H1 (cell line): ENCODE results near the gene RXFP1. TPM values are rescaled to one million over a fixed set of nuclear protein-coding genes. Genes with fewer than 3 reads are reported as not detected.

Experiments
- CTCF ChIA-PET: fragments of 300-600 bp; sonication (Branson Sonifier 250); formaldehyde crosslinking; loops from one replicate; lab custom pipeline; 2021; ENCODE audit not compliant: partially characterized antibody; lab: Charles Lee
- POLR2A ChIA-PET: fragments of 300-600 bp; sonication (Branson Sonifier 250); formaldehyde crosslinking; loops from one replicate; lab custom pipeline; 2021; ENCODE audit warnings: inconsistent platforms; ENCODE audit not compliant: partially characterized antibody; lab: Charles Lee
- DNase-seq, 2 experiments: peaks; one replicate each; pipeline versions ENCODE4 v3.0.0 to v3.0.0-alpha.2; 2010 to 2022; ENCODE audit warnings: low spot score in 2 of 2, low read depth in 1 of 2, mixed read lengths in 1 of 2
- FAIRE-seq: peaks from 2 replicates; lab custom pipeline; 2011; peaks lifted over from hg19 to GRCh38; lab: Jason Lieb, UNC
- H2AFZ ChIP-seq: 2 replicates; pipeline ENCODE4 v1.8.1; 2012; ENCODE audit warnings: low read length, inconsistent platforms
- H2AK5ac ChIP-seq: 2 replicates; pipeline ENCODE4 v1.6.1; 2013; ENCODE audit warnings: low read depth, low read length
- H2BK120ac ChIP-seq: replicated peaks from 2 replicates; pipeline ENCODE3; 2013; ENCODE audit warnings: low read depth, low read length, inconsistent platforms
- H2BK12ac ChIP-seq: 2 replicates; pipeline ENCODE4 v1.6.1; 2013; ENCODE audit warnings: low read depth, low read length
- H2BK15ac ChIP-seq: 2 replicates; pipeline ENCODE4 v1.6.1; 2013; ENCODE audit warnings: low read length
- H2BK20ac ChIP-seq: 2 replicates; pipeline ENCODE4 v1.6.1; 2013; ENCODE audit warnings: low read length
- H2BK5ac ChIP-seq: 2 replicates; pipeline ENCODE4 v1.6.1; 2013; ENCODE audit warnings: low read depth, low read length
- H3K14ac ChIP-seq: 2 replicates; pipeline ENCODE4 v1.6.1; 2013; ENCODE audit warnings: inconsistent platforms; ENCODE audit not compliant: insufficient read length
- H3K18ac ChIP-seq: 2 replicates; pipeline ENCODE4 v1.6.1; 2013; ENCODE audit warnings: low read length; ENCODE audit errors: extremely low read depth
- H3K23ac ChIP-seq: 2 replicates; pipeline ENCODE4 v1.6.1; 2013; ENCODE audit warnings: inconsistent platforms; ENCODE audit not compliant: insufficient read length
- H3K23me2 ChIP-seq: 2 replicates; pipeline ENCODE4 v1.6.1; 2013; ENCODE audit warnings: low read depth, low read length
- H3K27ac ChIP-seq: 2 replicates; pipeline ENCODE4 v1.6.1; 2011; ENCODE audit warnings: low read depth, low read length, inconsistent platforms
- H3K27me3 ChIP-seq, 4 experiments: replicated peaks in 1 of 4; 1 replicate in 1 of 4; 2 replicates in 3 of 4; pipeline versions ENCODE4 v1.6.1 to v1.8.1; 2011 to 2013; ENCODE audit warnings: low read length in 3 of 4, mild to moderate bottlenecking in 3 of 4, inconsistent platforms in 2 of 4, mixed read lengths in 2 of 4, moderate library complexity in 1 of 4; ENCODE audit not compliant: control insufficient read depth in 3 of 4, insufficient read depth in 3 of 4; ENCODE audit errors: extremely low read depth in 1 of 4
- H3K36me3 ChIP-seq, 4 experiments: 2 replicates each; pipeline versions ENCODE4 v1.6.1 to v1.8.1; 2011 to 2013; ENCODE audit warnings: mild to moderate bottlenecking in 4 of 4, low read length in 3 of 4, moderate library complexity in 2 of 4, control low read depth in 1 of 4, inconsistent platforms in 1 of 4; ENCODE audit not compliant: insufficient read depth in 4 of 4, control insufficient read depth in 2 of 4
- H3K4ac ChIP-seq: replicated peaks from 2 replicates; pipeline ENCODE3; 2013; ENCODE audit warnings: low read length, low read depth, mixed read lengths, inconsistent platforms; ENCODE audit not compliant: insufficient read length
- H3K4me1 ChIP-seq, 4 experiments: replicated peaks in 1 of 4; 1 replicate in 1 of 4; 2 replicates in 3 of 4; pipeline versions ENCODE4 v1.6.1 to v1.8.1; 2011 to 2013; ENCODE audit warnings: low read length in 3 of 4, inconsistent platforms in 2 of 4, mixed read lengths in 1 of 4; ENCODE audit not compliant: insufficient read depth in 4 of 4, control insufficient read depth in 3 of 4
- H3K4me2 ChIP-seq, 2 experiments: 2 replicates each; pipeline versions ENCODE4 v1.6.1 to v1.8.1; 2011 to 2013; ENCODE audit warnings: low read depth in 2 of 2, low read length in 2 of 2, control low read depth in 1 of 2, inconsistent platforms in 1 of 2, mild to moderate bottlenecking in 1 of 2; ENCODE audit not compliant: insufficient read depth in 1 of 2
- H3K4me3 ChIP-seq, 4 experiments: fragments of 200-600, 300-600 bp in 1 of 4; sonication (generic), shearing (Covaris generic), sonication (Bioruptor Twin) in 1 of 4; 2 replicates each; pipeline versions ENCODE4 v1.5.1 to v1.8.1; 2011 to 2016; ENCODE audit warnings: low read length in 4 of 4, low read depth in 3 of 4, control low read depth in 2 of 4, inconsistent platforms in 2 of 4, mild to moderate bottlenecking in 2 of 4, mixed read lengths in 1 of 4, moderate library complexity in 1 of 4; ENCODE audit not compliant: insufficient read depth in 2 of 4; ENCODE audit errors: extremely low read depth in 1 of 4
- H3K56ac ChIP-seq: replicated peaks from 2 replicates; pipeline ENCODE3; 2013; ENCODE audit warnings: low read depth, mild to moderate bottlenecking, mixed read lengths, low read length, inconsistent platforms; ENCODE audit not compliant: insufficient read length
- H3K79me1 ChIP-seq: 2 replicates; pipeline ENCODE4 v1.6.1; 2013; ENCODE audit warnings: low read depth, low read length, control low read depth
- H3K79me2 ChIP-seq, 2 experiments: 2 replicates each; pipeline versions ENCODE4 v1.6.1 to v1.8.1; 2012 to 2013; ENCODE audit warnings: low read length in 2 of 2, mild to moderate bottlenecking in 2 of 2, inconsistent platforms in 1 of 2; ENCODE audit not compliant: insufficient read depth in 2 of 2, control insufficient read depth in 1 of 2
- H3K9ac ChIP-seq, 4 experiments: replicated peaks in 1 of 4; 1 replicate in 1 of 4; 2 replicates in 3 of 4; pipeline versions ENCODE4 v1.6.1 to v1.8.1; 2011 to 2013; ENCODE audit warnings: low read depth in 3 of 4, low read length in 3 of 4, control low read depth in 2 of 4, mild to moderate bottlenecking in 2 of 4, moderate library complexity in 2 of 4, inconsistent platforms in 1 of 4; ENCODE audit errors: extremely low read depth in 1 of 4
- H3K9me3 ChIP-seq, 2 experiments: 2 replicates each; pipeline versions ENCODE4 v1.6.1 to v1.8.1; 2012 to 2013; ENCODE audit warnings: mild to moderate bottlenecking in 2 of 2, moderate library complexity in 2 of 2, control low read depth in 1 of 2, inconsistent platforms in 1 of 2, low read depth in 1 of 2, low read length in 1 of 2, mixed read lengths in 1 of 2; ENCODE audit not compliant: insufficient read depth in 2 of 2
- H4K20me1 ChIP-seq, 2 experiments: replicated peaks in 1 of 2; 2 replicates each; pipeline versions ENCODE3 to v1.8.1; 2011 to 2013; ENCODE audit warnings: inconsistent platforms in 2 of 2, low read length in 2 of 2, mild to moderate bottlenecking in 1 of 2; ENCODE audit not compliant: insufficient read depth in 2 of 2, control insufficient read depth in 1 of 2
- H4K5ac ChIP-seq: 2 replicates; pipeline ENCODE4 v1.6.1; 2013; ENCODE audit warnings: low read length, low read depth, mixed read lengths, inconsistent platforms; ENCODE audit not compliant: insufficient read length
- H4K8ac ChIP-seq: 2 replicates; pipeline ENCODE4 v1.8.0; 2013; ENCODE audit warnings: mild to moderate bottlenecking, moderate library complexity, low read length, inconsistent platforms; ENCODE audit not compliant: insufficient read depth; ENCODE audit errors: extremely low read depth
- H4K91ac ChIP-seq: replicated peaks from 2 replicates; pipeline ENCODE3; 2013; ENCODE audit warnings: low read length, mixed read lengths, inconsistent platforms; ENCODE audit not compliant: insufficient read length
- CHD1 ChIP-seq: IDR thresholded peaks from 2 replicates; pipeline ENCODE4 v1.6.1; 2012; ENCODE audit warnings: low read depth, low read length, improper control_type of control experiment
- HDAC6 ChIP-seq: IDR thresholded peaks from one replicate; pipeline ENCODE4 v1.7.1; 2012; ENCODE audit warnings: low read depth, mild to moderate bottlenecking, inconsistent platforms, low read length, moderate library complexity
- JUND ChIP-seq: IDR thresholded peaks from 2 replicates; pipeline ENCODE4 v1.6.1; 2011; ENCODE audit warnings: mild to moderate bottlenecking, improper control_type of control experiment, low read length
- NRF1 ChIP-seq: IDR thresholded peaks from 2 replicates; pipeline ENCODE4 v1.6.1; 2011; ENCODE audit warnings: mild to moderate bottlenecking, low read depth, low read length, improper control_type of control experiment
- PHF8 ChIP-seq: fragments of 200-600 bp; sonication (generic); conservative IDR thresholded peaks from 2 replicates; pipeline ENCODE4 v1.7.1; 2012; ENCODE audit warnings: low read depth, mild to moderate bottlenecking, inconsistent platforms, low read length, moderate library complexity
- RXRA ChIP-seq: IDR thresholded peaks from 2 replicates; pipeline ENCODE4 v1.6.1; 2011; ENCODE audit warnings: low read depth, mild to moderate bottlenecking, low read length, moderate library complexity; ENCODE audit not compliant: insufficient read depth
- SIRT6 ChIP-seq: IDR thresholded peaks from one replicate; pipeline ENCODE4 v1.7.1; 2012; ENCODE audit warnings: low read length, inconsistent platforms
- SRF ChIP-seq: IDR thresholded peaks from 2 replicates; pipeline ENCODE4 v1.6.1; 2011; ENCODE audit warnings: mild to moderate bottlenecking, low read depth, low read length, moderate library complexity
- TCF12 ChIP-seq: IDR thresholded peaks from 2 replicates; pipeline ENCODE4 v1.6.1; 2011; ENCODE audit warnings: low read depth, mild to moderate bottlenecking, low read length
- WGBS, 2 experiments: shearing (Covaris generic) in 1 of 2; methylation state at CpG; one replicate each; pipeline versions ENCODE4 v1.1.6 to v1.1.7; 2013 to 2015; ENCODE audit warnings: low lambda C conversion rate in 2 of 2, mixed read lengths in 2 of 2, inconsistent platforms in 1 of 2, low coverage in 1 of 2, missing lambda C conversion rate in 1 of 2; ENCODE audit not compliant: insufficient replicate concordance in 2 of 2, insufficient coverage in 1 of 2, insufficient read length in 1 of 2; ENCODE audit errors: extremely low coverage in 1 of 2, missing lambda C conversion rate in 1 of 2; 5-methylcytosine and 5-hydroxymethylcytosine counted together
- polyA plus RNA-seq, 7 experiments: library from polyadenylated mRNA; depleted of rRNA in 3 of 7; stranded (reverse) in 5 of 7; unstranded in 2 of 7; fragments of >200 nt in 5 of 7; fragments of 200-250 nt in 2 of 7; gene quantifications; 1 replicate in 5 of 7; 2 replicates in 1 of 7; 4 replicates in 1 of 7; pipeline versions ENCODE4 v1.2.1 to v1.2.3, GENCODE V29; 2011 to 2013; ENCODE audit warnings: missing spikeins in 2 of 7, mixed read lengths in 2 of 7
- total RNA-seq: library from RNA; stranded (reverse); fragmentation: NEBNext Ultra II Directional; extraction: Animal tissue kit (Norgen Biotek cat#: 25700); gene quantifications from 2 replicates; pipeline ENCODE4 v1.2.1, GENCODE V29; 2021

RXFP1 gene
- total and polyA plus RNA-seq, 2 of the 8 experiments (the other 6 are each of a cell fraction or from before 2014, with no cell fraction given), result 0.14 to 0.56 TPM

GRCh38 chr4:158530381-158530780 is 8.7 kb downstream of the RXFP1 start:
- H3K27me3 ChIP-seq, result no peaks in the 10 kb centered on the region
- no peaks in the 10 kb centered on the region for H4K20me1 ChIP-seq
- no peaks in the 10 kb centered on the region for H3K23me2 ChIP-seq
- no peak for FAIRE-seq
- no peak overlapping the region for H2BK15ac ChIP-seq
- H4K8ac ChIP-seq, result no peak overlapping the region
- no peak overlapping the region for H3K14ac ChIP-seq
- no peaks in the 10 kb centered on the region for H3K9me3 ChIP-seq
- H3K79me2 ChIP-seq, result no peaks in the 10 kb centered on the region
- no peak overlapping the region for H3K27ac ChIP-seq
- H3K79me1 ChIP-seq, result no peaks in the 10 kb centered on the region
- H2AK5ac ChIP-seq, result no peak overlapping the region
- H3K4ac ChIP-seq, result no peak overlapping the region
- H3K36me3 ChIP-seq, result no peaks in the 10 kb centered on the region
- no peak overlapping the region for H2BK5ac ChIP-seq
- no peak overlapping the region for H3K18ac ChIP-seq
- H3K4me3 ChIP-seq, result no peak overlapping the region
- no peak overlapping the region for H2BK12ac ChIP-seq
- H3K9ac ChIP-seq, result peak overlapping the region in 1 of 4 experiments; percentile 34; a peak in 1 of 7 replicates
- no peak overlapping the region for H4K5ac ChIP-seq
- CTCF ChIA-PET, result interaction anchor here (1.2 to 1.4 kb wide), 2 partner anchors 35 to 48 kb away, joined by 3 to 5 read pairs; no protein-coding TSS in a partner anchor
- H3K56ac ChIP-seq, result no peak overlapping the region
- no peak overlapping the region for H2BK20ac ChIP-seq
- H2BK120ac ChIP-seq, result no peak overlapping the region
- no peak overlapping the region for H4K91ac ChIP-seq
- no peak for DNase-seq
- TF ChIP-seq HDAC6, result no peak
- no peak for TF ChIP-seq SRF
- TF ChIP-seq NRF1, result no peak
- no peak for TF ChIP-seq RXRA
- no peak for TF ChIP-seq JUND
- no peak for TF ChIP-seq CHD1
- TF ChIP-seq SIRT6, result no peak
- no peak for TF ChIP-seq TCF12
- no peak for TF ChIP-seq PHF8
- H3K4me2 ChIP-seq, result no peak overlapping the region
- 82% methylated on average over 2 of the region's 2 CpGs; no CpG with 5 or more reads in 1 of the 2 experiments for WGBS, 2 experiments
- POLR2A ChIA-PET, result no interaction called here
- H2AFZ ChIP-seq, result 0 out of 2 replicates have a peak overlapping the region, but pooled peaks have one; percentile 83
- H3K23ac ChIP-seq, result no peak overlapping the region
- H3K4me1 ChIP-seq, result peaks cover 0 to 10% (median 4%) of the 10 kb centered on the region in 4 experiments; a peak in 4 of 7 replicates
